GM19035 (cell line): ENCODE data around the gene STIP1.
A peak's percentile ranks its signal among the peaks of the same experiment; 100 is the strongest.

ENCODE experiments used
- ATAC-seq: cut with Tn5 transposase; IDR thresholded peaks from one replicate; pipeline ENCODE4 v1.9.1; 2021; ENCODE audit not compliant: unreplicated experiment

The STIP1 gene

GRCh38 chr11:64185693-64186491 lies at the start of gene STIP1:
Gene STIP1, plus strand, starts transcription at chr11:64186171. Its CDS starts 91 bp downstream, at chr11:64186262.
- ATAC-seq = peak; percentile 85

- no peak for ATAC-seq
These were observed 49.1 kb upstream of the STIP1 start for GRCh38 chr11:64136765-64137441.

DNA sequence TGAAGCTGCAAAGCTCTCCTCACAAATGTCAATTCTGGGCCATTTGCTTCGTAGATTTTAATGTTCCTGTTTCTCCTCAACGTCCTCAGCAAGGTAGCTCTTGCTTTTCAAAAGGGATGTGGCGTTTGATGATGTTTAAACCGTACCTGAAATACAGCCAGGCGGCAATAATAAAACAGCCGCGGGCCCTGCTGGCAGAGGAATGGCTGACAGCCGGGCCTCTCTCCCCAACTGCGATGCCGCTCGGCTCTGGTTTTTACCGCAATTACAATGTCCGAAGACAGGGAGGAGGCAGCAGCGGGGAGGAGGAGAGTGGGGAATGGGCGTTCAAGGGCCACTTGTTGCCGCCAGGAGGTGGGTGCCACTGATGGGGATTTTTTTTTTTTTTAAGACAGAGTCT lies 47.6 kb upstream of the STIP1 start:
- no peak for ATAC-seq

DNA sequence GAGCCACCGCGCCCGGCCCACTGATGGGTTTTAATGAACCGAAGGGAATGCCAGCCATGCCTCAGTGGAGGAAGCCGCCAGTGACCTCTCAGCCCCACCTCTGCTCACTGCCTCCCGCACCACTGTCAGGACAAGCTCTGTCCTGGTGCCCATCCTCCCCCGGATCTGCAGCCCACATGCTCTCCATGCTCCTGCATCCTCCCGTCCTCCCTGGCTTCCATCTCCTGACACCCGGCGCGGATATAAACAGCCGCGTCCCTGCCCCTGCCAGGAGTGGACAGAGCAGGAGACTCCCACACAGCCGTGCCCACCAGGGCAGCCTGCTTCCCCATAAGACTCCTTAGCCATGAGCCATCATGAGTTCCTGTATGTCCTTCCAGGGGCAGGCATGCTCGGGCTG lies 46.9 kb upstream of the STIP1 start:
- ATAC-seq = no peak

- ATAC-seq = no peak
These were observed 45.9 kb upstream of the STIP1 start for GRCh38 chr11:64140082-64140481.

GRCh38 chr11:64141081-64141783 lies 44.7 kb upstream of the STIP1 start:
- ATAC-seq = no peak

- ATAC-seq = no peak
These were observed 41.1 kb upstream of the STIP1 start for GRCh38 chr11:64144587-64145472.

DNA sequence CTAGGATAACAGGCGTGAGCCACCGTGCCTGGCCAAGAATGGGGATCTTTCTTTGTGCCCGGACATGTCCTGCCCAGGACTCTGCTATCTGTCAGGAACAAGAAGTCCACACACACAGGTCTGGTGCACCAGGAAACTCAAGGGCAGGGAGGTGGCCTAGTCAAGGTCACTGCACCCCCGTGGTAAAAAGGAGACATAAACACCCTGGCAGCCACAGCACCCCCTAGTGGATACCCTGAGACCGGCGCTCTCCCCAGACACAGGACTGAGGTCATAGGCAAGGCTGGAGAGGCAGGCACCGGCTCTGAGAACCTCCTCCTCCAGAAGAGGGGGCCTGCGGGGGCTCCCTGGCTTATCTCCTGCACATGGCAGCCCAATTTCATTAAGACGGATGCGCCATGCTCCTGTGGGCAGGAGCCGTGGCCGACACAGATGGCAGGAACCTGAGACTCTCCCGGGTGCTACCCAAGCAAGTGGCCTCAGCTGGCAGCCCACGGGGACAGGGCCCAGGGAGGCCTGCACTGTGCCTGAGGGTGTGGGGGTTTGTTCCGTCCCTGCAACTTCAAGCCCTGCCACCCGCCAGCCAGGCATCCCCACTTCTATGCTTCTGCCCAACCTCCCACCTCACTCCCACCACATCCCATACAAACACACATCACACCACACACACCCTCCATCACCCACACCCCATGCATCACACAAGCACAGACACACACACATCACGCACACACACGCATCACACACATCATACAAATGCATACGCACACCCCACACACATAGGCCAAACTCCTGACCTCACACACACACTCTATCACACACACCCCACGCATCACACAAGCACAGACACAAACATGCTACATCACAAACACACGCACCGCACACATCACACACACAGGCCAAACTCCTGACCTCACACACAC lies 39.7 kb upstream of the STIP1 start:
- ATAC-seq = no peak

GRCh38 chr11:64148226-64148916 lies 37.6 kb upstream of the STIP1 start:
- no peak for ATAC-seq

DNA sequence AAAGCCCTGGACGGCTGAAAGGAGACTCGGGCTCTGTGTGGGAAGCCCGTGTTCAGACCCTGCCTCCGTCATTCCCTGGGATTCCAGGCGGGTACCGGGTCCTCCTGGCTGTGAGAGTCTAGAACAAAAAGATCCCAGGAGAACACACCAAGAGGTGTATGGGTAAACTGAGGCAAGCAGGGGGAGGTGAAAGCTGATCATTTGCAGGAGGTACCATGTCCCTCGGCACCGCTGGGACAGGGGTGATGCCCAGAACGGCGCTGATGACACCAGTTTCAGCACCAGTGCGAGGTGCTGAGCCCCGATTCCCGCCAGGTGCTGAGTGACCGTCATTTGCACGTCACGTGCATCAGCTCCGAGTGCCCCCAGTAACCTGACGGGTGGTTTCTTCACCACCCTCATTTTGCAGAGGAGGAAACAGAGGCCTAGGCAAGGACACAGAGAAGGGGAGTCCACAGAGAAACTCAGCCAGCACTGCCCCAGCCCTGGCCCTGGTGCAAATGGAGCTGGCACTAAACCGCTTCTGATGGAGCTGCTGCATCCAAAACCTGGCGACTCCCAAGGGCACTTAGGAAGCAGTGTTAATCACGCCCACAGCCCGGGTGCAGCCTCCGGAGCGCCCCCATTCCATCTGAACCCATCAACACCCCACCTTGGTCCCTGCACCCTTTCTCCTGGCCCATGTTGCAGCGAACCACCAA lies 36.9 kb upstream of the STIP1 start:
- ATAC-seq = no peak

DNA sequence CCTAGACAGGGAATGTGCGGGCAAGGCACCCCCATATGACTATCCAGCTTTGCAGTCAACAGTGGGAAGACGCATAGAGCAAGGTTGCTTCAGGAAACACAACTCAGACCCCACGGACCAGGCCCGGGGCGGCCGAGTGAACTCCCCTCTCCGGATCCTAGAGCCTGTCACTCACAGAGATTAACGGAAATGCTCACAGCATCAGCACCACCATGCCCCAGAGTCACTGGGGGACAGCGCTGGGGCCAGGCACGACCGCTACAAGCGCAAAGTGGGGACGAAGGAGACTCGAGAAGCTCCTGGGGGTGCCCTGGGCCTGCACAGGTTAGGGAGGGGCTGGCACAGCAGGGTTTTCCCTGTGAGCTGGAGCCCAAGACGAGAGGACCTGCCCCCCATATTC lies 35.9 kb upstream of the STIP1 start:
- no peak for ATAC-seq

- ATAC-seq = no peak
These were observed 35.3 kb upstream of the STIP1 start for GRCh38 chr11:64150481-64151239.

GRCh38 chr11:64151337-64151736 lies 34.6 kb upstream of the STIP1 start:
- no peak for ATAC-seq

GRCh38 chr11:64152841-64153691 lies 32.9 kb upstream of the STIP1 start:
- no peak for ATAC-seq

- ATAC-seq = no peak
These were observed 32.2 kb upstream of the STIP1 start for GRCh38 chr11:64153812-64154211.

GRCh38 chr11:64156235-64157011 lies 29.5 kb upstream of the STIP1 start:
- no peak for ATAC-seq
